Activated CD4-positive, alpha-beta T cell treated with anti-CD3 and anti-CD28 coated beads, Interleukin-2, amount 50 U/mL, for 24 hours (primary cell): Measurements from ENCODE around the gene KAZN.

Experiments used
- DNase-seq, 2 donors: peaks; one replicate each; pipeline ENCODE4 v3.0.0-alpha.2; 2020; ENCODE audit warnings: low read depth in 1 of 2, low spot score in 1 of 2

The KAZN gene

GRCh38 chr1:14668538-14668937 lies 70.1 kb downstream of the KAZN start:
- DNase-seq: no peak

- no peak for DNase-seq
Measured at GRCh38 chr1:14672005-14672404, 73.5 kb downstream of the KAZN start.

- no peak for DNase-seq
Measured at GRCh38 chr1:14674030-14674429, 75.5 kb downstream of the KAZN start.

GRCh38 chr1:14676400-14676799 lies 77.9 kb downstream of the KAZN start:
- no peak for DNase-seq

GRCh38 chr1:14677292-14677971 lies 78.9 kb downstream of the KAZN start:
- no peak for DNase-seq

GRCh38 chr1:14678011-14678638 lies 79.6 kb downstream of the KAZN start:
- no peak for DNase-seq

- DNase-seq: no peak
Measured at GRCh38 chr1:14679027-14679688, 80.7 kb downstream of the KAZN start.

- no peak for DNase-seq
Measured at GRCh38 chr1:14681182-14681581, 82.7 kb downstream of the KAZN start.

- DNase-seq: no peak
Measured at GRCh38 chr1:14682941-14683621, 84.6 kb downstream of the KAZN start.

- DNase-seq: no peak
Measured at GRCh38 chr1:14685078-14685477, 86.6 kb downstream of the KAZN start.

- no peak for DNase-seq
Measured at GRCh38 chr1:14686701-14687100, 88.2 kb downstream of the KAZN start.

- no peak for DNase-seq
Measured at GRCh38 chr1:14687147-14687546, 88.7 kb downstream of the KAZN start.

GRCh38 chr1:14689996-14690615 lies 91.6 kb downstream of the KAZN start:
- no peak for DNase-seq

GRCh38 chr1:14693949-14694348 lies 95.5 kb downstream of the KAZN start:
- DNase-seq: no peak

- DNase-seq: no peak
Measured at GRCh38 chr1:14694589-14694988, 96.1 kb downstream of the KAZN start.

GRCh38 chr1:14696761-14697160 lies 98.3 kb downstream of the KAZN start:
- DNase-seq: no peak

- DNase-seq: no peak
Measured at GRCh38 chr1:14697353-14697752, 98.9 kb downstream of the KAZN start.

- DNase-seq: no peak
Measured at GRCh38 chr1:14698314-14698713, 99.8 kb downstream of the KAZN start.

- no peak for DNase-seq
Measured at GRCh38 chr1:14699620-14700019, 101.1 kb downstream of the KAZN start.

GRCh38 chr1:14704846-14705245 lies 106.4 kb downstream of the KAZN start:
- no peak for DNase-seq

GRCh38 chr1:14705824-14706223 lies 107.3 kb downstream of the KAZN start:
- DNase-seq: no peak

- DNase-seq: no peak
Measured at GRCh38 chr1:14706631-14707030, 108.1 kb downstream of the KAZN start.
